CD4-positive, alpha-beta T cell treated with Interleukin-4 for 4 hours (primary cell): ENCODE data around the gene CRIM1.

ENCODE experiments used
- DNase-seq: peaks from one replicate; pipeline ENCODE4 v3.0.0-alpha.2; 2020

The CRIM1 gene

GRCh38 chr2:36373149-36373926, 17.8 kb downstream of the CRIM1 start:
- DNase-seq = no peak

- no peak for DNase-seq
Measured at GRCh38 chr2:36374585-36374984, 19.0 kb downstream of the CRIM1 start.

GRCh38 chr2:36376319-36376765, 20.8 kb downstream of the CRIM1 start:
- DNase-seq = no peak

GRCh38 chr2:36376992-36377738, 21.6 kb downstream of the CRIM1 start:
- no peak for DNase-seq

GRCh38 chr2:36379710-36380448, 24.3 kb downstream of the CRIM1 start:
- DNase-seq = no peak

- no peak for DNase-seq
Measured at GRCh38 chr2:36380624-36381481, 25.3 kb downstream of the CRIM1 start.

GRCh38 chr2:36381993-36382392, 26.4 kb downstream of the CRIM1 start:
- no peak for DNase-seq

- DNase-seq = no peak
Measured at GRCh38 chr2:36382472-36382871, 26.9 kb downstream of the CRIM1 start.

- no peak for DNase-seq
Measured at GRCh38 chr2:36383726-36384125, 28.1 kb downstream of the CRIM1 start.

GRCh38 chr2:36384454-36384853, 28.9 kb downstream of the CRIM1 start:
- no peak for DNase-seq

GRCh38 chr2:36385603-36386002, 30.0 kb downstream of the CRIM1 start:
- DNase-seq = no peak

GRCh38 chr2:36387258-36387916, 31.8 kb downstream of the CRIM1 start:
- DNase-seq = no peak

GRCh38 chr2:36388472-36388871, 32.9 kb downstream of the CRIM1 start:
- no peak for DNase-seq

- DNase-seq = no peak
Measured at GRCh38 chr2:36389091-36389564, 33.5 kb downstream of the CRIM1 start.

GRCh38 chr2:36389577-36389976, 34.0 kb downstream of the CRIM1 start:
- DNase-seq = no peak

GRCh38 chr2:36392571-36393255, 37.1 kb downstream of the CRIM1 start:
- DNase-seq = no peak

GRCh38 chr2:36393738-36394256, 38.2 kb downstream of the CRIM1 start:
- DNase-seq = no peak

- DNase-seq = no peak
Measured at GRCh38 chr2:36394804-36395203, 39.2 kb downstream of the CRIM1 start.

GRCh38 chr2:36395866-36396265, 40.3 kb downstream of the CRIM1 start:
- DNase-seq = no peak

- DNase-seq = no peak
Measured at GRCh38 chr2:36396878-36397539, 41.4 kb downstream of the CRIM1 start.
